K562 (cell line): ENCODE data around the gene TVP23A. TPM values are rescaled to one million over a fixed set of nuclear protein-coding genes. Genes with fewer than 3 reads are reported as not detected.

ENCODE experiments used
- CBX5 ChIP-seq: IDR thresholded peaks from 2 replicates; pipeline ENCODE4 v1.6.1; 2014; ENCODE audit warnings: low read depth, borderline replicate concordance
- CCAR2 ChIP-seq: fragments of 200-400 bp; formaldehyde crosslinking; IDR thresholded peaks from 2 replicates; pipeline ENCODE4 v1.6.1; 2017; ENCODE audit warnings: mild to moderate bottlenecking, low read depth, low read length
- FOXK1 ChIP-seq: sonication (generic); formaldehyde crosslinking; IDR thresholded peaks from 2 replicates; pipeline ENCODE4 v1.8.0; 2022; ENCODE audit warnings: missing genetic modification reagents, mild to moderate bottlenecking, borderline replicate concordance
- GABPB1 ChIP-seq: sonication (generic); formaldehyde crosslinking; IDR thresholded peaks from 2 replicates; pipeline ENCODE4 v1.8.0; 2022; ENCODE audit warnings: mild to moderate bottlenecking, missing genetic modification reagents
- HDAC2 ChIP-seq: fragments of 450-650 bp; IDR thresholded peaks from 2 replicates; pipeline ENCODE4 v1.6.1; 2016; ENCODE audit warnings: mild to moderate bottlenecking
- HIVEP1 ChIP-seq: fragments of 250-450 bp; sonication (Bioruptor Pico); IDR thresholded peaks from 2 replicates; pipeline ENCODE4 v1.4.0; 2020; ENCODE audit warnings: mild to moderate bottlenecking
- HNRNPLL ChIP-seq: fragments of 200-400 bp; formaldehyde crosslinking; IDR thresholded peaks from 2 replicates; pipeline ENCODE4 v1.6.1; 2017; ENCODE audit warnings: low read length, low read depth, mild to moderate bottlenecking; ENCODE audit not compliant: poor library complexity, severe bottlenecking
- ILK ChIP-seq: fragments of 450-650 bp; IDR thresholded peaks from 2 replicates; pipeline ENCODE4 v1.6.1; 2016; ENCODE audit warnings: missing genetic modification characterization, low read depth, mild to moderate bottlenecking, missing compliant biosample characterization, moderate library complexity, borderline replicate concordance
- KAT8 ChIP-seq: fragments of 450-650 bp; IDR thresholded peaks from 2 replicates; pipeline ENCODE4 v1.6.1; 2016; ENCODE audit warnings: low read depth, mild to moderate bottlenecking
- MAX ChIP-seq: sonication (generic); formaldehyde crosslinking; IDR thresholded peaks from 2 replicates; pipeline ENCODE4 v1.9.0; 2022; ENCODE audit warnings: mild to moderate bottlenecking, missing genetic modification reagents
- MBD2 ChIP-seq: sonication (generic); IDR thresholded peaks from 2 replicates; pipeline ENCODE4 v1.6.1; 2016; ENCODE audit warnings: low read depth, borderline replicate concordance
- MLX ChIP-seq, 2 experiments: fragments of 450-650 bp in 1 of 2; sonication (generic) in 1 of 2; formaldehyde crosslinking; conservative IDR thresholded peaks; 2 replicates each; pipeline versions ENCODE4 v1.4.0 to v1.8.1; 2020 to 2022; ENCODE audit warnings: mild to moderate bottlenecking in 1 of 2, missing genetic modification reagents in 1 of 2
- PBX2 ChIP-seq, 2 experiments: IDR thresholded peaks in 1 of 2; conservative IDR thresholded peaks in 1 of 2; 2 replicates each; pipeline ENCODE4 v1.6.1; 2016; ENCODE audit warnings: low read depth in 2 of 2, mild to moderate bottlenecking in 1 of 2, missing compliant biosample characterization in 1 of 2, missing genetic modification characterization in 1 of 2, moderate library complexity in 1 of 2
- SAP30 ChIP-seq: fragments of 200-600 bp; sonication (generic); IDR thresholded peaks from 2 replicates; pipeline ENCODE4 v1.6.1; 2012; ENCODE audit warnings: borderline replicate concordance, low read depth, mild to moderate bottlenecking, moderate library complexity, low read length, control low read depth, inconsistent platforms; ENCODE audit not compliant: insufficient read depth, poor library complexity, severe bottlenecking
- SLC30A9 ChIP-seq: fragments of 250-450 bp; sonication (Bioruptor Pico); IDR thresholded peaks from 2 replicates; pipeline ENCODE4 v1.8.0; 2022; ENCODE audit warnings: mild to moderate bottlenecking, moderate library complexity
- SMAD1 ChIP-seq: fragments of 150-350 bp; IDR thresholded peaks from 2 replicates; pipeline ENCODE4 v1.6.1; 2014; ENCODE audit warnings: low read length, low read depth; ENCODE audit not compliant: partially characterized antibody
- SP1 ChIP-seq: sonication (generic); formaldehyde crosslinking; IDR thresholded peaks from 2 replicates; pipeline ENCODE4 v1.8.1; 2022; ENCODE audit warnings: mild to moderate bottlenecking, missing genetic modification reagents
- SRSF1 ChIP-seq: fragments of 200-400 bp; formaldehyde crosslinking; IDR thresholded peaks from 2 replicates; pipeline ENCODE4 v1.6.1; 2017; ENCODE audit warnings: mild to moderate bottlenecking, low read depth, low read length, moderate library complexity
- ZBED1 ChIP-seq: IDR thresholded peaks from 2 replicates; pipeline ENCODE4 v1.6.1; 2014
- ZBTB33 ChIP-seq: sonication (generic); formaldehyde crosslinking; IDR thresholded peaks from 2 replicates; pipeline ENCODE4 v1.8.1; 2023; ENCODE audit warnings: mild to moderate bottlenecking, missing genetic modification reagents
- ZFP36 ChIP-seq: fragments of 150-350 bp; IDR thresholded peaks from 2 replicates; pipeline ENCODE4 v1.6.1; 2018; ENCODE audit warnings: low read length, low read depth; ENCODE audit not compliant: partially characterized antibody
- ZNF507 ChIP-seq: conservative IDR thresholded peaks from 2 replicates; pipeline ENCODE4 v1.6.1; 2017; ENCODE audit warnings: missing genetic modification characterization, missing compliant biosample characterization
- ZNF668 ChIP-seq: fragments of 250-450 bp; sonication (Bioruptor Pico); IDR thresholded peaks from 2 replicates; pipeline ENCODE4 v1.8.0; 2022; ENCODE audit warnings: mild to moderate bottlenecking, inconsistent platforms
- polyA plus RNA-seq, 8 experiments: library from polyadenylated mRNA; depleted of rRNA in 4 of 8; stranded (reverse) in 5 of 8; unstranded in 3 of 8; fragments of >200 nt; fragmentation: Nextera tagmentation in 2 of 8; fragmentation: Illumina TruSeq in 1 of 8; extraction: Ambion mirVana in 2 of 8; extraction: Trizol in 1 of 8; gene quantifications; 2 replicates each; pipeline versions ENCODE4 v1.2.1 to v1.2.3, GENCODE V29; 2011 to 2014; ENCODE audit warnings: inconsistent platforms in 1 of 8, missing spikeins in 1 of 8
- total RNA-seq, 7 experiments: library from RNA; depleted of rRNA in 6 of 7; stranded (reverse); fragments of >200 nt in 6 of 7; fragmentation: Illumina TruSeq in 2 of 7; extraction: Trizol in 2 of 7; gene quantifications; 2 replicates each; pipeline versions ENCODE4 v1.2.1 to v1.2.3, GENCODE V29; 2011 to 2021; ENCODE audit warnings: low replicate concordance in 1 of 7

TVP23A gene
- total and polyA plus RNA-seq, 9 of the 15 experiments (the other 6 are each of a cell fraction or from before 2014, with no cell fraction given) = 0.04 to 0.77 (median 0.10) TPM; not detected in 3

- TF ChIP-seq MLX (CRISPR knock-in tag; conservative IDR thresholded peaks at IDR 0.05) (no peak), HNRNPLL (peak; percentile 65), ILK (tag) (no peak), FOXK1 (CRISPR knock-in tag) (no peak), ZNF507 (no peak), MBD2 (peak; percentile 78), ZNF668 (no peak), SMAD1 (peak; percentile 60), CBX5 (no peak), PBX2 (CRISPR knock-in tag; IDR thresholded peaks at IDR 0.05; ENCODE audit: low read depth) (peak; percentile 88), PBX2 (tag; conservative IDR thresholded peaks at IDR 0.05; ENCODE audit: low read depth) (peak; percentile 96), CCAR2 (no peak), MAX (CRISPR knock-in tag) (peak; percentile 86), SAP30 (no peak), SRSF1 (no peak), SLC30A9 (CRISPR knock-in tag) (no peak), HDAC2 (peak; percentile 89), KAT8 (no peak), HIVEP1 (CRISPR knock-in tag) (no peak), ZBED1 (no peak), GABPB1 (CRISPR knock-in tag) (peak; percentile 92), ZBTB33 (CRISPR knock-in tag) (0 out of 2 replicates have a peak, but pooled peaks have one; percentile 4), SP1 (peak; percentile 86; the same call in 1 of the 2 replicates), ZFP36 (no peak)
Observed at GRCh38 chr16:10743610-10744369, 74.8 kb downstream of the TVP23A start, which contains the start of gene NUBP1 (continued).
